ENCODE results near the gene CDHR4.
"Not testable (repeated sequence)": the region's sequence is repeated elsewhere in the genome, so short reads cannot be mapped to it uniquely, and the experiment has no call there.

Gene CDHR4

GRCh38 chr3:49840388-49840787 is 40.7 kb upstream of the CDHR4 start:
- peak overlapping the region; percentile 61 for H3K27ac ChIP-seq
- ChIA-PET CTCF (interaction anchor here (3.1 kb wide), 1 partner anchor 39 kb away, joined by 40 read pairs; the partner anchor contains the start of genes CDHR4 and INKA1), POLR2A (ENCODE audit: low non-redundant PET) (no interaction called here)
- no peak for TF ChIP-seq CTCF (conservative IDR thresholded peaks at IDR 0.05; ENCODE audit: low read depth)
- no peak for DNase-seq (ENCODE audit: low spot score)

GRCh38 chr3:49839193-49839809 is 39.6 kb upstream of the CDHR4 start:
- peak; percentile 90 for TF ChIP-seq CTCF (conservative IDR thresholded peaks at IDR 0.05; ENCODE audit: low read depth)
- ChIA-PET POLR2A (ENCODE audit: low non-redundant PET) (no interaction called here), CTCF (interaction anchor here (0.5 to 3.1 kb wide), 12 partner anchors 9 to 98 kb away, joined by 3 to 40 read pairs (median 4); partner anchors contain the start of genes CDHR4, INKA1 and IP6K1)
- H3K27ac ChIP-seq: peak overlapping the region; percentile 61
- DNase-seq (ENCODE audit: low spot score): peak; percentile 51

- ChIA-PET POLR2A (ENCODE audit: low non-redundant PET) (no interaction called here), CTCF (no interaction called here)
- TF ChIP-seq CTCF (conservative IDR thresholded peaks at IDR 0.05; ENCODE audit: low read depth): no peak
These were observed 31.7 kb upstream of the CDHR4 start for GRCh38 chr3:49831341-49831740.

GRCh38 chr3:49826016-49826415 is 26.3 kb upstream of the CDHR4 start:
- no peak overlapping the region for H3K27ac ChIP-seq
- CTCF ChIA-PET: interaction anchor here (0.7 kb wide), 1 partner anchor 11 kb away, joined by 5 read pairs; no protein-coding TSS in a partner anchor
- TF ChIP-seq CTCF (conservative IDR thresholded peaks at IDR 0.05; ENCODE audit: low read depth): no peak
- POLR2A ChIA-PET (ENCODE audit: low non-redundant PET): no interaction called here
- no peak for DNase-seq (ENCODE audit: low spot score)

More at GRCh38 chr3:49831341-49831740, 31.7 kb upstream of the CDHR4 start:
- no peak for DNase-seq (ENCODE audit: low spot score)
- H3K27ac ChIP-seq: no peak overlapping the region

- H3K27ac ChIP-seq; DNase-seq (ENCODE audit: low spot score); POLR2A ChIA-PET (ENCODE audit: low non-redundant PET); CTCF ChIA-PET: not testable (repeated sequence)
These were observed 23.5 kb upstream of the CDHR4 start for GRCh38 chr3:49823131-49823530.

- TF ChIP-seq CTCF (conservative IDR thresholded peaks at IDR 0.05; ENCODE audit: low read depth): no peak
- POLR2A ChIA-PET (ENCODE audit: low non-redundant PET): no interaction called here
- DNase-seq (ENCODE audit: low spot score): peak; percentile 34
- peak within 1 kb of the TSS; percentile 72 for H3K27ac ChIP-seq
- CTCF ChIA-PET: interaction anchor here (0.5 to 0.6 kb wide), 2 partner anchors 11 to 520 kb away, joined by 3 to 4 read pairs; no protein-coding TSS in a partner anchor
These were observed 14.0 kb upstream of the CDHR4 start, which contains the start of gene UBA7 for GRCh38 chr3:49813497-49814174. Gene UBA7, minus strand, starts transcription at chr3:49813953. Its CDS starts 166 bp downstream, at chr3:49813787.

Measured in RWPE1 (cell line).